GM23338 (cell line): ENCODE data around the gene CSNK1E. TPM values are rescaled to one million over a fixed set of nuclear protein-coding genes. Genes with fewer than 3 reads are reported as not detected.

ENCODE experiments used
- ATAC-seq: fragments of 200-7000 bp; cut with Tn5 transposase; 3 replicates; pipeline ENCODE4 v1.9.1; 2020
- DNase-seq: peaks from one replicate; pipeline ENCODE4 v3.0.0-alpha.2; 2015; ENCODE audit warnings: low spot score
- H2AFZ ChIP-seq: fragments of 200-600 bp; sonication (generic); 2 replicates; pipeline ENCODE4 v1.8.0; 2016; ENCODE audit warnings: antibody characterized with exemption, mild to moderate bottlenecking, moderate library complexity
- H3F3A ChIP-seq: fragments of 200-600 bp; sonication (generic); replicated peaks from 2 replicates; pipeline ENCODE4 v1.8.0; 2017; ENCODE audit warnings: antibody characterized with exemption, mixed run types, low read depth
- H3K27ac ChIP-seq: fragments of 200-600 bp; sonication (generic); 2 replicates; pipeline ENCODE4 v1.6.1; 2016; ENCODE audit warnings: low read depth
- H3K27me3 ChIP-seq: fragments of 200-600 bp; sonication (generic); 2 replicates; pipeline ENCODE4 v1.8.0; 2016; ENCODE audit warnings: mild to moderate bottlenecking, mixed run types, moderate library complexity; ENCODE audit not compliant: insufficient read depth
- H3K36me3 ChIP-seq: fragments of 200-600 bp; sonication (generic); 2 replicates; pipeline ENCODE4 v1.8.0; 2016; ENCODE audit warnings: mild to moderate bottlenecking; ENCODE audit not compliant: insufficient read depth
- H3K4me1 ChIP-seq: fragments of 200-600 bp; sonication (generic); 2 replicates; pipeline ENCODE4 v1.8.0; 2016; ENCODE audit warnings: mild to moderate bottlenecking, moderate library complexity; ENCODE audit not compliant: insufficient read depth
- H3K4me2 ChIP-seq: fragments of 200-600 bp; sonication (generic); 2 replicates; pipeline ENCODE4 v1.7.1; 2017; ENCODE audit warnings: mixed run types
- H3K4me3 ChIP-seq: fragments of 200-600 bp; sonication (generic); 2 replicates; pipeline ENCODE4 v1.6.1; 2016; ENCODE audit warnings: mixed run types
- H3K79me2 ChIP-seq: fragments of 200-600 bp; sonication (generic); replicated peaks from 2 replicates; pipeline ENCODE4 v1.8.0; 2017; ENCODE audit warnings: mild to moderate bottlenecking; ENCODE audit not compliant: insufficient read depth
- H3K9me2 ChIP-seq: fragments of 200-600 bp; sonication (generic); 2 replicates; pipeline ENCODE4 v1.8.0; 2017; ENCODE audit not compliant: insufficient read depth
- H4K20me1 ChIP-seq: fragments of 200-600 bp; sonication (generic); replicated peaks from 2 replicates; pipeline ENCODE4 v1.8.0; 2017; ENCODE audit warnings: mild to moderate bottlenecking; ENCODE audit not compliant: insufficient read depth
- H3K27ac Mint-ChIP-seq: 2 replicates; pipeline ENCODE4 v1.8.0; 2020; ENCODE audit warnings: inconsistent platforms, mild to moderate bottlenecking, moderate library complexity, mixed read lengths
- H3K27me3 Mint-ChIP-seq: 3 replicates; pipeline ENCODE4 v1.8.0; 2022; ENCODE audit warnings: low read depth, mild to moderate bottlenecking, moderate library complexity, mixed read lengths, inconsistent platforms; ENCODE audit not compliant: insufficient read depth, poor library complexity
- H3K36me3 Mint-ChIP-seq: 3 replicates; pipeline ENCODE4 v1.8.0; 2021; ENCODE audit warnings: low read depth, mild to moderate bottlenecking, inconsistent platforms, moderate library complexity, mixed read lengths
- H3K4me1 Mint-ChIP-seq: 3 replicates; pipeline ENCODE4 v1.8.0; 2020; ENCODE audit warnings: mild to moderate bottlenecking, inconsistent platforms, mixed read lengths
- H3K4me3 Mint-ChIP-seq: 3 replicates; pipeline ENCODE4 v1.8.0; 2021; ENCODE audit warnings: moderate library complexity, mild to moderate bottlenecking, inconsistent platforms, mixed read lengths
- H3K9me3 Mint-ChIP-seq: 3 replicates; pipeline ENCODE4 v1.8.0; 2020; ENCODE audit warnings: moderate library complexity, mild to moderate bottlenecking, inconsistent platforms, mixed read lengths
- JUNB ChIP-seq: IDR thresholded peaks from one replicate; pipeline ENCODE4 v1.6.1; 2016; ENCODE audit warnings: antibody characterized with exemption; ENCODE audit not compliant: unreplicated experiment
- STAT1 ChIP-seq: IDR thresholded peaks from one replicate; pipeline ENCODE4 v1.6.1; 2016; ENCODE audit warnings: antibody characterized with exemption; ENCODE audit not compliant: unreplicated experiment
- ZNF114 ChIP-seq: fragments of 250-450 bp; sonication (Bioruptor Pico); IDR thresholded peaks from 2 replicates; pipeline ENCODE4 v1.5.0; 2020; ENCODE audit warnings: mild to moderate bottlenecking, moderate library complexity
- ZNF331 ChIP-seq: fragments of 250-450 bp; sonication (Bioruptor Pico); IDR thresholded peaks from 2 replicates; pipeline ENCODE4 v1.5.0; 2020; ENCODE audit warnings: low read depth, mild to moderate bottlenecking, moderate library complexity
- ZNF462 ChIP-seq: fragments of 250-450 bp; sonication (Bioruptor Pico); IDR thresholded peaks from 2 replicates; pipeline ENCODE4 v1.5.0; 2020; ENCODE audit warnings: mild to moderate bottlenecking, moderate library complexity
- polyA plus RNA-seq: library from polyadenylated mRNA; unstranded; fragments of >200 nt; fragmentation: Nextera tagmentation; extraction: Ambion mirVana; gene quantifications from 2 replicates; pipeline ENCODE4 v1.2.1, GENCODE V29; 2016
- total RNA-seq: library from RNA; depleted of rRNA; stranded (reverse); fragments of >200 nt; shearing (Covaris generic); gene quantifications from 2 replicates; pipeline ENCODE4 v1.2.3, GENCODE V29; 2014
- TF ChIP-seq, protein P1 (sequence below): IDR thresholded peaks from 2 replicates; pipeline ENCODE4 v1.6.1; 2016; ENCODE audit warnings: antibody characterized with exemption
- TF ChIP-seq, protein P2 (sequence below): IDR thresholded peaks from one replicate; pipeline ENCODE4 v1.6.1; 2018; ENCODE audit warnings: antibody characterized with exemption; ENCODE audit not compliant: unreplicated experiment

CSNK1E gene
- total and polyA plus RNA-seq, 2 experiments from 2014 or later = 180 to 259 TPM

GRCh38 chr22:38347181-38347943 is 30.1 kb upstream of the CSNK1E start (continued):
- TF ChIP-seq, protein P1, sequence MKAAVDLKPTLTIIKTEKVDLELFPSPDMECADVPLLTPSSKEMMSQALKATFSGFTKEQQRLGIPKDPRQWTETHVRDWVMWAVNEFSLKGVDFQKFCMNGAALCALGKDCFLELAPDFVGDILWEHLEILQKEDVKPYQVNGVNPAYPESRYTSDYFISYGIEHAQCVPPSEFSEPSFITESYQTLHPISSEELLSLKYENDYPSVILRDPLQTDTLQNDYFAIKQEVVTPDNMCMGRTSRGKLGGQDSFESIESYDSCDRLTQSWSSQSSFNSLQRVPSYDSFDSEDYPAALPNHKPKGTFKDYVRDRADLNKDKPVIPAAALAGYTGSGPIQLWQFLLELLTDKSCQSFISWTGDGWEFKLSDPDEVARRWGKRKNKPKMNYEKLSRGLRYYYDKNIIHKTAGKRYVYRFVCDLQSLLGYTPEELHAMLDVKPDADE = no peak
- TF ChIP-seq STAT1 = no peak

DNA sequence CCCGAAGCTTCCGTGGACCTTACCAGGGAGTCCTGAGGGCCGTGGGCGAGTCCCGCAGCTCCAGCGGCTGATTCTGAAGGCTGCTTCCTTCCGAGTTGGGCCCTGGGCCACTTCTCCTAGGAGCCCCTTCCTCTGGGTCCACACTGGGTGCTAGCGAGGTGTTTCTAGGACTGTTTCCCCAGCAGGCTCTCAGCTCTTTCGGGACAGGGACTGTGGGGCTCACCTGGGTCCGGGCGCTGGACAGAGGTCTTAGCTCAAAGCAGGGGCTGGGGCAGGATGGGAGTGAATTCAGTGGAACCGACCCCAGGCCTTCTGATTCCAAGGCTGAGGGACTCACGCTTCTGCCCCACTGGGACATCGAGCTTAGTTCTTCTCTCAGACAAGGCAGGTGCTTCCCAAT is 29.3 kb upstream of the CSNK1E start:
- Mint-ChIP-seq H3K4me3 (no peak overlapping the region), H3K27ac (no peak overlapping the region), H3K9me3 (no peaks in the 10 kb centered on the region; the same call in 1 of the 3 replicates), H3K36me3 (0 out of 3 replicates have a peak, but pooled peaks cover 5% of the 10 kb centered on the region), H3K27me3 (peaks cover 17% of the 10 kb centered on the region), H3K4me1 (peaks cover 32% of the 10 kb centered on the region)
- Histone ChIP-seq H3K4me2 (no peak overlapping the region), H2AFZ (no peak overlapping the region), H3K27ac (no peak overlapping the region), H3F3A (peaks cover 7% of the 10 kb centered on the region; the same call in 1 of the 2 replicates), H3K36me3 (no peaks in the 10 kb centered on the region), H3K4me3 (no peak overlapping the region), H4K20me1 (peaks cover 3% of the 10 kb centered on the region; the same call in 1 of the 2 replicates), H3K27me3 (no peaks in the 10 kb centered on the region), H3K79me2 (no peaks in the 10 kb centered on the region), H3K4me1 (peaks cover 20% of the 10 kb centered on the region; the same call in 1 of the 2 replicates), H3K9me2 (no peaks in the 10 kb centered on the region)
- DNase-seq (no peak), ATAC-seq (no peak)
- TF ChIP-seq ZNF331 (CRISPR knock-in tag) (no peak), ZNF114 (CRISPR knock-in tag) (no peak), STAT1 (no peak), ZNF462 (CRISPR knock-in tag) (no peak), JUNB (no peak)
- TF ChIP-seq, protein P2, sequence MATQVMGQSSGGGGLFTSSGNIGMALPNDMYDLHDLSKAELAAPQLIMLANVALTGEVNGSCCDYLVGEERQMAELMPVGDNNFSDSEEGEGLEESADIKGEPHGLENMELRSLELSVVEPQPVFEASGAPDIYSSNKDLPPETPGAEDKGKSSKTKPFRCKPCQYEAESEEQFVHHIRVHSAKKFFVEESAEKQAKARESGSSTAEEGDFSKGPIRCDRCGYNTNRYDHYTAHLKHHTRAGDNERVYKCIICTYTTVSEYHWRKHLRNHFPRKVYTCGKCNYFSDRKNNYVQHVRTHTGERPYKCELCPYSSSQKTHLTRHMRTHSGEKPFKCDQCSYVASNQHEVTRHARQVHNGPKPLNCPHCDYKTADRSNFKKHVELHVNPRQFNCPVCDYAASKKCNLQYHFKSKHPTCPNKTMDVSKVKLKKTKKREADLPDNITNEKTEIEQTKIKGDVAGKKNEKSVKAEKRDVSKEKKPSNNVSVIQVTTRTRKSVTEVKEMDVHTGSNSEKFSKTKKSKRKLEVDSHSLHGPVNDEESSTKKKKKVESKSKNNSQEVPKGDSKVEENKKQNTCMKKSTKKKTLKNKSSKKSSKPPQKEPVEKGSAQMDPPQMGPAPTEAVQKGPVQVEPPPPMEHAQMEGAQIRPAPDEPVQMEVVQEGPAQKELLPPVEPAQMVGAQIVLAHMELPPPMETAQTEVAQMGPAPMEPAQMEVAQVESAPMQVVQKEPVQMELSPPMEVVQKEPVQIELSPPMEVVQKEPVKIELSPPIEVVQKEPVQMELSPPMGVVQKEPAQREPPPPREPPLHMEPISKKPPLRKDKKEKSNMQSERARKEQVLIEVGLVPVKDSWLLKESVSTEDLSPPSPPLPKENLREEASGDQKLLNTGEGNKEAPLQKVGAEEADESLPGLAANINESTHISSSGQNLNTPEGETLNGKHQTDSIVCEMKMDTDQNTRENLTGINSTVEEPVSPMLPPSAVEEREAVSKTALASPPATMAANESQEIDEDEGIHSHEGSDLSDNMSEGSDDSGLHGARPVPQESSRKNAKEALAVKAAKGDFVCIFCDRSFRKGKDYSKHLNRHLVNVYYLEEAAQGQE = no peak
